Peyer's patch (tissue), 4 donors: ENCODE measurements around the gene SLC24A5. TPM values are rescaled to one million over a fixed set of nuclear protein-coding genes. Genes with fewer than 3 reads are reported as not detected.

Experiments used
- DNase-seq, 3 donors: peaks; one replicate each; pipeline ENCODE4 v3.0.0-alpha.2; 2017 to 2019
- H3K27ac ChIP-seq, 4 donors: fragments of 200-600 bp; sonication (generic); one replicate each; pipeline ENCODE4 v1.5.1; 2016 to 2019
- H3K27me3 ChIP-seq, 2 donors: fragments of 200-600 bp; sonication (generic); one replicate each; pipeline ENCODE4 v1.5.1; 2019
- H3K36me3 ChIP-seq, 3 donors: fragments of 200-600 bp; sonication (generic); one replicate each; pipeline ENCODE4 v1.5.1; 2016 to 2019
- H3K4me1 ChIP-seq, 4 donors: fragments of 200-600 bp; sonication (generic); one replicate each; pipeline ENCODE4 v1.5.1; 2016 to 2019
- H3K4me3 ChIP-seq, 4 donors: fragments of 200-600 bp; sonication (generic); 1 replicate in 3 of 4; 2 replicates in 1 of 4; pipeline ENCODE4 v1.5.1; 2016 to 2019; ENCODE audit warnings: mild to moderate bottlenecking in 1 of 4
- H3K9me3 ChIP-seq, 4 donors: fragments of 200-600 bp; sonication (generic); one replicate each; pipeline ENCODE4 v1.5.1; 2016 to 2019; ENCODE audit warnings: mild to moderate bottlenecking in 1 of 4
- POLR2A ChIP-seq, 2 donors: fragments of 450-650 bp; IDR thresholded peaks; one replicate each; pipeline ENCODE4 v1.5.1; 2017; ENCODE audit warnings: antibody characterized with exemption in 2 of 2, mild to moderate bottlenecking in 2 of 2, moderate library complexity in 2 of 2
- total RNA-seq, 4 donors: library from RNA; depleted of rRNA; stranded (reverse); fragments of >200 nt; gene quantifications; one replicate each; pipeline ENCODE4 v1.1.0, GENCODE V29; 2016
- TF ChIP-seq, protein P1 (sequence below), 6 experiments: fragments of 450-650 bp in 4 of 6; fragments of 200-600 bp in 2 of 6; sonication (generic) in 1 of 6; IDR thresholded peaks; one replicate each; pipeline ENCODE4 v1.5.1; 2017 to 2019; ENCODE audit warnings: antibody characterized with exemption in 6 of 6, mild to moderate bottlenecking in 3 of 6, moderate library complexity in 1 of 6

The SLC24A5 gene
- total RNA-seq, 4 donors from 2014 or later, result not detected

DNA sequence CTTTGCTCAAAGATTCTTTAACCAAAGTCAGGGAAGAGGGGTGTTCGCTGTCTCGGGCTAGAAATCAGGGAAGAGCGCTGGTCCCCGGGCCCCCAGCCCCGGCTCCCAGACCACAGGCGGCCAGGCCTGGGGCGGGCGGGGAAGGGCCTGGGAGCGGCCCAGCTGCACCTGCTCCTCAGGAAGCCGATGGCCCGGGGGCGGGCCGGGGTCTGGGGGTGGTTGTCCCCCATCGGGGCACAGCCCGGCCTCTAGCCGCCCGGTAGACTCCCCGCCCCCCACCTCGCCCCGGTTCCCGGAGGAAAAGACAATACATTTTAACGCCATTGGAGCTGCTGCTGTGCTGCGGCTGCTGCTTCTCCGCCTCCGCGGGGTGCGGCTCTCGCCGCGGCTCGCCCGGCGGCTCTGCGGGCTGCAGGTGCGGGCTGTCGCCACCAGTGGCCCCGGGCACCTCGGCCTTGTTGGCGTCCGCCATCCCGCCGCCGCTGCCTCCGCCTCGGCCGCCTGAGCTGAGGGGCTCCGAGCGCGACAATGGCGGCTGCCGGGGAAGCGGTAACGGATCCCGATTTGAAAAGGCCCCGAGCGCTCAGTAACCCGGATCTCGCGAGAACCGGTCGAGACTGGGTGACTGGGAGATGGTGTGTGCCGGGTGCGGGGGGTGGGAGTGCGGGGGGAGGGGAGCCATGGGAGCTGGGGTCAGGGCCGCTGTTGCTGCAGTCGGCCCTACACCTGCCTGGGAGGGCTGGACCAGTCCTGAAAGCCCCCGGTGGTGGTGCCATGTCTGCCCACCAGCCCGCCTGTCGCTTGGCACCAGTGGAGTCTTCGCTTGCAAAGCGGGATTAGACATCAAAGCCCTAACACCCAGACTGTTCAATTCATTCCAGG is 57.2 kb downstream of the SLC24A5 start, which contains the start of gene MYEF2:
TSS of gene MYEF2 (minus strand) at position 530 of the 882 bp plus-strand sequence. CDS start at position 472, 58 bp downstream.
- TF ChIP-seq, protein P1, sequence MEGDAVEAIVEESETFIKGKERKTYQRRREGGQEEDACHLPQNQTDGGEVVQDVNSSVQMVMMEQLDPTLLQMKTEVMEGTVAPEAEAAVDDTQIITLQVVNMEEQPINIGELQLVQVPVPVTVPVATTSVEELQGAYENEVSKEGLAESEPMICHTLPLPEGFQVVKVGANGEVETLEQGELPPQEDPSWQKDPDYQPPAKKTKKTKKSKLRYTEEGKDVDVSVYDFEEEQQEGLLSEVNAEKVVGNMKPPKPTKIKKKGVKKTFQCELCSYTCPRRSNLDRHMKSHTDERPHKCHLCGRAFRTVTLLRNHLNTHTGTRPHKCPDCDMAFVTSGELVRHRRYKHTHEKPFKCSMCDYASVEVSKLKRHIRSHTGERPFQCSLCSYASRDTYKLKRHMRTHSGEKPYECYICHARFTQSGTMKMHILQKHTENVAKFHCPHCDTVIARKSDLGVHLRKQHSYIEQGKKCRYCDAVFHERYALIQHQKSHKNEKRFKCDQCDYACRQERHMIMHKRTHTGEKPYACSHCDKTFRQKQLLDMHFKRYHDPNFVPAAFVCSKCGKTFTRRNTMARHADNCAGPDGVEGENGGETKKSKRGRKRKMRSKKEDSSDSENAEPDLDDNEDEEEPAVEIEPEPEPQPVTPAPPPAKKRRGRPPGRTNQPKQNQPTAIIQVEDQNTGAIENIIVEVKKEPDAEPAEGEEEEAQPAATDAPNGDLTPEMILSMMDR (IDR thresholded peaks at IDR 0.05), result peak in 3 of 6 experiments; percentile 33 to 48 (median 46)
- no peak for TF ChIP-seq POLR2A (IDR thresholded peaks at IDR 0.05)
- DNase-seq, result peak; percentile 67 to 81 (median 71)

DNA sequence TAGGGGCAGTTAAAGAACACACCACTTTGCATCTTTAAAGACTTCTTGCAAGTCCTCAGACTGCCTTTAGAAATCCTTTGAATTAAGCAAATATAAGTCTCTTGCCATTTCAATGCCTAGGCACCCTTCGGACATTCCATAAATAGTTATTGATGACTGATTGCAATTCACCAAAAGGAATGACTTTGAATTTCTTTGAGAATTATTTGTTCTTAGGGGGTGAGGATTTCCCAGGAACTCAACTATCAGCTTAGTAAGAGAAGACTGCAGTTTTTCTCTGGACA is 57.8 kb downstream of the SLC24A5 start:
- TF ChIP-seq POLR2A (IDR thresholded peaks at IDR 0.05), result no peak
- TF ChIP-seq, protein P1 (IDR thresholded peaks at IDR 0.05), result no peak
- DNase-seq, result no peak
- no peak overlapping the region for H3K27ac ChIP-seq

More for the DNA sequence above, 57.2 kb downstream of the SLC24A5 start, which contains the start of gene MYEF2:
- Histone ChIP-seq H3K27me3 (no peaks in the 10 kb centered on the region), H3K4me1 (peaks cover 0 to 10% (median 0%) of the 10 kb centered on the region in 4 donors), H3K27ac (peak within 1 kb of the TSS; percentile 48 to 79 (median 67)), H3K9me3 (no peaks in the 10 kb centered on the region), H3K4me3 (peak within 1 kb of the TSS; percentile 58 to 84 (median 72)), H3K36me3 (no peaks in the 10 kb centered on the region)

DNA sequence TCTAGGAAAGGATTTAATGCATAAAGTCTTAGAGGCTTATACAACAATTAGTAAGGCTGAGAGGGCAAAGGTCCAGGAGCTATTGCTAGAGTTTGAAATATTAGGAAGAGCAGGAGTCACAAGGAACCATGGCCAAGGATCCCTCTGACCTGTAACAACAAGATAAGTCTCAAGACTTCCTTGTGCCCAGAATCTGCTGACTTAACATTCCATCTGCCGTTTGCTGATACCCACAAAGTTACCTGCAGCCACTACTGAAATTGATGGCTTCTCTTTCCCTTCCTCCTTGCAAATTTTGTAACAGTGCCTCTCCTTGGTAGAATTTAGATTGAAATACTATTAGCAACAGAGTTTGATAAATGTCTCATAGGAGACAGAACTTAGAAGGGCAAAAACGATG is 62.0 kb downstream of the SLC24A5 start:
- Histone ChIP-seq H3K27ac (no peak overlapping the region), H3K4me1 (peaks cover 0 to 8% (median 0%) of the 10 kb centered on the region in 4 donors), H3K4me3 (no peak overlapping the region), H3K36me3 (no peaks in the 10 kb centered on the region), H3K27me3 (no peaks in the 10 kb centered on the region), H3K9me3 (no peaks in the 10 kb centered on the region)
- no peak for DNase-seq
- TF ChIP-seq POLR2A (IDR thresholded peaks at IDR 0.05), result no peak
- TF ChIP-seq, protein P1 (IDR thresholded peaks at IDR 0.05), result no peak

More for the DNA sequence above, 57.8 kb downstream of the SLC24A5 start:
- H3K4me3 ChIP-seq, result peak overlapping the region in 3 of 4 donors; percentile 58 to 84 (median 68)
- peaks cover 0 to 10% (median 0%) of the 10 kb centered on the region in 4 donors for H3K4me1 ChIP-seq
- H3K36me3 ChIP-seq, result no peaks in the 10 kb centered on the region
- H3K27me3 ChIP-seq, result no peaks in the 10 kb centered on the region
- no peaks in the 10 kb centered on the region for H3K9me3 ChIP-seq

DNA sequence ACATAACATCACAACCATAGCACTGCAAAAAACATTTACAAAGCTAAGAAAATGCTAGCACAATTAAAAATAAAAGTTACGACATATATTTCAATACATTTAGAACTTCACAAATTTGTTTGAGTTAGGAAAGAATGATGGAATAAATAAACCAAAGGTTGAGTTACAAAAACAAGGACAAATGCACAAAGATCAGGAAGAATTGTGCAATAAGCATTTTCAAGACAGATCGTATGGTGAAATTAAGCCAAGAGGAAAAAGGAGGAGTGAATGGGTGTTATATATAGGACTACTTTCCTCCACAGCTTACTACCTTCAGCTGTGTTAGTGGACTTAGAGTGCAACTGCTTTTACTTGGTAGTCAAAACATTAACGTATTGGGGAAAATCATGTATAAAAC is 64.7 kb downstream of the SLC24A5 start:
- no peaks in the 10 kb centered on the region for H3K4me1 ChIP-seq
- H3K27me3 ChIP-seq, result no peaks in the 10 kb centered on the region
- no peak overlapping the region for H3K27ac ChIP-seq
- TF ChIP-seq, protein P1 (IDR thresholded peaks at IDR 0.05), result no peak
- TF ChIP-seq POLR2A (IDR thresholded peaks at IDR 0.05), result no peak
- H3K4me3 ChIP-seq, result no peak overlapping the region
- H3K36me3 ChIP-seq, result no peaks in the 10 kb centered on the region
- H3K9me3 ChIP-seq, result no peaks in the 10 kb centered on the region
- no peak for DNase-seq

DNA sequence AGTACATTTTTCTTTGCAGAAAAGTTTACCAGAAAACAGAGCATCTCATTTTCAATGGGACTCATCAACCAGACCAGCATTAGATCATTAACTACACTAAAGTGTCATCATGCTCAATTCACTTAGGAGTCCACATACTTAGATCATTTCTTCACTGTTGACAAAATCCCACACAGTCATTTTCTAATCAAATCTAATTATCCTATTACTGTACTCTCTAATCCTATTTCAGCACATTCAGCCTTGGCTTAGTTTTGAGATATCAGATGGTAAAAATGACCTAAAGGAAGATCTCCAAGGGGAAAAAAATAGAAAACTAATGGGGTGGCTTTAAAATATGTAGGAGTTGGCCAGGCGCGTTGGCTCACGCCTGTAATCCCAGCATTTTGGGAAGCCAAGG is 65.5 kb downstream of the SLC24A5 start:
- TF ChIP-seq, protein P1 (IDR thresholded peaks at IDR 0.05), result no peak
- TF ChIP-seq POLR2A (IDR thresholded peaks at IDR 0.05), result no peak
- no peaks in the 10 kb centered on the region for H3K36me3 ChIP-seq

More for the DNA sequence above, 65.5 kb downstream of the SLC24A5 start:
- Histone ChIP-seq H3K4me3 (no peak overlapping the region), H3K27me3 (no peaks in the 10 kb centered on the region), H3K9me3 (no peaks in the 10 kb centered on the region), H3K27ac (no peak overlapping the region), H3K4me1 (peaks cover 0 to 7% (median 0%) of the 10 kb centered on the region in 4 donors)
- DNase-seq, result no peak
